ENCODE measurements around the gene ITM2C.

Gene ITM2C, protein sequence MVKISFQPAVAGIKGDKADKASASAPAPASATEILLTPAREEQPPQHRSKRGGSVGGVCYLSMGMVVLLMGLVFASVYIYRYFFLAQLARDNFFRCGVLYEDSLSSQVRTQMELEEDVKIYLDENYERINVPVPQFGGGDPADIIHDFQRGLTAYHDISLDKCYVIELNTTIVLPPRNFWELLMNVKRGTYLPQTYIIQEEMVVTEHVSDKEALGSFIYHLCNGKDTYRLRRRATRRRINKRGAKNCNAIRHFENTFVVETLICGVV

DNA sequence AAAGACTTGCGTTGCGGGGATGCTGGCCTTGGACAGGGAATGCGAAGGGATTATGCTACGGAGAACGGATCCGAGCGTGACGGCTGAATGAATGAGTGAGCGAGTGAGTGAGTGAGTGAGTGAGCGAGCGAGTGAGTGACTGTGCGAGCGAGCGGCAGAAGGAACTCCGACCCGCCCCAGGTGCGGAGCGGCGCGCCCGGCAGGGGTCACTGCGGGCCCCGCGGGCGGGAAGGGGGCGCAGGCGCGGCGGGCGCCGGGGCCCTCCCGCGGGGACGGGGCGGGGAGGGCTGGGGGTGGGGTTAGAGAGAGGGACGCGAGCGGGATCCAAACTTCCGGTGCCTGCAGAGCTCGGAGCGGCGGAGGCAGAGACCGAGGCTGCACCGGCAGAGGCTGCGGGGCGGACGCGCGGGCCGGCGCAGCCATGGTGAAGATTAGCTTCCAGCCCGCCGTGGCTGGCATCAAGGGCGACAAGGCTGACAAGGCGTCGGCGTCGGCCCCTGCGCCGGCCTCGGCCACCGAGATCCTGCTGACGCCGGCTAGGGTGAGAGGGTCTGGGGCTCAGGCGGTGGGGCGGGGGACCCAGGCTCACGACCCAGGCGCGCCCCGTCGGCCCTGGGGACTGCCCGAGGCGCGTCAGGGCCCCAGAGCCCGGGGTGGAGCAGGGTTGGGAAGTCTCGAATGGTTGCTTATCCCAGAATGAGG lies at the start of gene ITM2C:
TSS of gene ITM2C (plus strand) at position 338 of the 702 bp plus-strand sequence. CDS start at position 422, 84 bp downstream.
- peak; percentile 69 for DNase-seq

DNA sequence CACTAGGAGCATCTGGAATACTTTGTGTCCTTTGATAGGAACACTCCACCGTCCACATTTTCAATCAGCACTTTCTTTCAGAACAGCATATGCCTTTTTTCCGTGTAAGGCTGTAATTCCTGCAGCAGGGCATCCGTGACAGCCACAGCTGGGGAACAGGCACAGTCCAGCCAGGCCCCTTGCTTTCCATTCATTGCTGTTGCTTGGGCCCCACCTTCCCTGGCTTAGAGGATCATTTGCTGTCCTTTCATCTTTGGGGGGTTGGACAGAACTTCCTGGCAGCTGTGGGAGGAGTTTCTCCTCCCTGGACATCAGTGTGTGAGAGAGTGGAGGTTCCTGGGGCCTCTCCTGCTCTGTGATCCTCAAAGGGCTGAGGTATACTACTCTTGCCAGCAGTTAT lies 49.7 kb upstream of the ITM2C start:
- no peak for DNase-seq

DNA sequence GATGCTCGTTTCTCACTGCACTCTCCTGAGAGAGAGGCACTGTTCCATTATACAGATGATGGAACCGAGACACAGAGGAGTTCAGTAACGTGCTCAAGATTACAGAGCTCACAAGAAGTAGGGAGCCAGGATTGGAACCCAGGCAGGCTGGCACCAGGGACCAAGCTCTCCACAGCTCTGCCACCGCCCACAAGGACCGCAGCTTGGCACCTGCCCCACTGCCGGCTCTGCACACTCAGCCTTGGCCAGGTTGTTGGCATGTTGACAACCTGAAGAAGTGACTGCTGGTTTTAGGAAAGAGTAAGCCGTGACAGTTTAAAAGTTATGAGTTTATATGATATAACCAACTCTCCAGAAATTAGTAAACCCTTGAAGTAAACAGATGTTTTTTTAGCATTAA lies 48.0 kb upstream of the ITM2C start:
- no peak for DNase-seq

DNA sequence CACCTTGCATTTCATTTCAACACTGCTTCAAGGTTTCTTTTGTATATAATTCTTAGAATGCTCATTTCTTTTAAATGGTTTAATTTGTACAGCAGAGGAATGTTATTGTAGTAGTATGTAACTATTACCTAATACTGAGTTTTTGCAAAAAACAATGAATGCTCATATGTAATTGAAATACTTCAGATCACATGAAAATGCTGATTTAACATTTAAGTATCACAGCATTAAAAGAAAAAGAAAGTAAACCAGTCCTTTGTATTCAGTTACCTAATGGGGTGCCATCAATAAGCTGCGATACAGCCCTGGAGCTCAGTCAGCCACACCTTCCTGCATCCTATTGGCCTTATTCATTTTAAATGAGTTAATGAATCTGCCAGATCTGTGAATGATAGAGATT lies 45.3 kb upstream of the ITM2C start:
- no peak for DNase-seq

DNA sequence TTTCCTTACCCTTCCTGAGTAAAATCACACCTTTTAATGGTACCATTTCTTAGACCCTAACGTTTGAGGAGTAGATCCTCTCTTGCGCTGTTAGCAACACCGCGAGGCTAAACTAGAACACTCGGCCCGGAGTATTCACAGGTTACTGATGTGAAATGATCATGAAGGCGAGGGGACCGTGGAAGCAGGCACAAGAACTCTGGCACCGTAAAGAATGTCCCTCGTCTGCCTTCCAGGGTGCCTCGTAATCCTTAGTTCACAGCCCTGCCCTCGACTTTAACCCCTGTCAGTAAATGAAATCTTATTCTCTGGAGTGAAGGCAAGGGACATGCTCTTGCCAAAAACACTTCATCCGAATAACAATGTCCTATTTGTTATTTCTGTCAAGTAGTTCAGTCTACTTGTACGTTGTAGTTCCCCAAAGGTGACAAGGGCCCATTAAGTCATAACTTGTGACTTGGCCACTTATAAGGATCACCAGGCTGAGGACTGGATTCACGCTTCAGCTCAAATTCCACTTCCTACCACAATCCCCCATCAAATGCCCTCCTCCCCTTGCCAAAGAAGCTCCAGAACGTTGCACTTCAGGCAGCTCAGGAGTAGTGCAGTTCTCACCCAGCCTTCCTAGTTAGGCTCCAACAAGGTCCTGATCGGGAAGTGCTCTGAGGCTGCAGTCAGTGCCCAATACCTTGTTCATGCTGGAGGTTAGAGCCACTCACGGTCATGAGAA lies 43.3 kb upstream of the ITM2C start:
- DNase-seq: no peak

DNA sequence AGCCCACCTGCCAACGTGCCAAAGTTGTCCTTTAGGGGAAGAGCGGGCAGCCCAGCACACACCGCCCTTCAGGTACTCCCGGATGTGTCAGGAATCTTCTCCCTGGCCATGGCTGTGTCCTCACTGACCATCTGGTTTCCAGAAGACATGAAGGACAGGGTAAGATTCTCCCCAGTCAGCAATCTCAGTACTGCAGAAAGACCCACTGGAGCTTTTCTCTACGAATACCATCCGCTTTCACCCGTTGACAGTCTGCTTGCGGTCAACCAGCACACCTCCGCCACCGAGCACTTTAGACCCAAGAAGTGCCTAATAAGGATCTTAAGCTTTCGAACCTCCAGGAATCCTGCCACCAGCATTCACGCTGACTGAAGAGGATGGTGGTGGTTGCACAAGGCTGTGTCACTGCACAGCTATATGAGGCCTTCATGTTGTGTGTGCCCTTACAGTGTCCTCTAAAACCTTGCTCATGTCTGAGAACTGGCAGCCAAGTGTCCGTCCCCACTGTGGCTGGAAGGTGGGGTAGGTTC lies 42.7 kb upstream of the ITM2C start:
- no peak for DNase-seq

DNA sequence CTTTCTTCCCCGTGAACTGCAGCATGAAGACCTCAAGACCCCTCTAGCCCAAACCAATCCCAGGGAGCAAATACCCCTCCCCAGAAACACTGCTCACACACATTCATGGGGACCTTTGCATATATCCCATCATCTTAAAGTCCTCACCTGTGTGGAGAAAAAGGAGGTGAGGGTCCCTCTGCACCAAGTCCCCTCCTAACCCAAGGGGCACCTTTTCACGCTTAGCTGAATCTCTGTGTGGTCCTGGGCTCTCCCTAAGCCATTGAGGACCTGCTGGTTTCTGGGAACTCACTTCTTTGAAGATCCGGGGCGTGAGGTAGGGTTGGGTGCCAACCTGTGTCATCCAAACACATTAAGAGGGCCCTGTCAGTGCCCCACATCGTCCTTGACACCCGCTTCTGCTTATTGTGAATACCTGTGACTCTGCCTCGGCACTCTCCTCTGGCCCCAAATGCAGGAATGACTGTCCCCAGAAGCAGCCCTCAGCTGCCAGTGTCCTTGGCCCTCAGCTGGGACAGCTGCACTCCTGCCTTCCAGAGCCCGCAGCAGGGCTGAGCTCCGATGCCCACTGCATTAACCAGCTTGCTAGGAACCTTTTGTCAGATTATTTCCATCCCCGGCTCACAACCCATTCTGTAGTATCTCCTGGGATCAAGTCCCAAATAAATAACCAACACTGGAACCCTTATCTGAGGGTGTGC lies 41.3 kb upstream of the ITM2C start:
- no peak for DNase-seq

DNA sequence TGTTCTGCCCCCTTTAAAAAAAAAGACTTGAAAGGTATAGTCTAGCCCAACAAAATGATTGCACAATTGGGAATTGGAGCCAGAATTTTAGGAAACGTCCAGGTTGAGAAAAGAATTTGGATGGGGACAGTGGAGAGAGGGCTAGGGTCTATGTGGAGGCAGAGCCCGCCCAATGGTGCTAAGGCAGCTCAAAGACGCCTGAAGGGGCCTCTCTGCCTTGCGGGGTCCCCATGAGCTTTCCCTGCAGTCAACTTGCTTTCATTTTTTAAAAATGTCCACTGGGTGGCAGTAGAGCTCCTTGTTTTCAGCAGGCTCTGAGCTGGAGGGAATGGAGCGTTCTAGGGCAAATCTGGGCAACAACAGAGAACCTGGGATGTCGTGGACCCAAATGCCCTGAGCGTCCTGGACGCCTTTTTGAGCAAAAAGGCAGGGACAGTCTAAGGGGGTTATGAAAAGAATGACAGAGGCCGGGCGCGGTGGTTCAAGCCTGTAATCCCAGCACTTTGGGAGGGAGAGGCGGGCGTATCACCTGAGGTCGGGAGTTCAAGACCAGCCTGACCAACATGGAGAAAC lies 40.2 kb upstream of the ITM2C start:
- peak; percentile 19 for DNase-seq

DNA sequence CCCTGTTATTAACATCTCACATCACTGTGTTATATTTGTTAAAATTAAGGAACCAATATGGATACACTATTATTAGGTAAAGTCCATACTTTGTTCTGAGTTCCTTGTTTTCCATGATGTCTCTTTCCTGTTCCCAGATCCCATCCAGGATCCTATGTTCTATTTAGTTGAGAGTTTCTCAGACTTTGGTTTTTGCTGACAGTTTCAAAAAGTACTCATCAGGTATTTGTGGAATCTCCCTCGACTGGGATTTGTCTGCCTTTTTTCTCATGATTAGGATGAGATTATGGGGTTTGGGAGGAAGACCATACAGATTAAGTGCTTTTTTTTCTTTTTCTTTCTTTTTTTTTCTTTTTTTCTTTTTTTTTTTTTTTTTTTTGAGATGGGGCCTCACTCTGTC lies 39.4 kb upstream of the ITM2C start:
- DNase-seq: no peak

DNA sequence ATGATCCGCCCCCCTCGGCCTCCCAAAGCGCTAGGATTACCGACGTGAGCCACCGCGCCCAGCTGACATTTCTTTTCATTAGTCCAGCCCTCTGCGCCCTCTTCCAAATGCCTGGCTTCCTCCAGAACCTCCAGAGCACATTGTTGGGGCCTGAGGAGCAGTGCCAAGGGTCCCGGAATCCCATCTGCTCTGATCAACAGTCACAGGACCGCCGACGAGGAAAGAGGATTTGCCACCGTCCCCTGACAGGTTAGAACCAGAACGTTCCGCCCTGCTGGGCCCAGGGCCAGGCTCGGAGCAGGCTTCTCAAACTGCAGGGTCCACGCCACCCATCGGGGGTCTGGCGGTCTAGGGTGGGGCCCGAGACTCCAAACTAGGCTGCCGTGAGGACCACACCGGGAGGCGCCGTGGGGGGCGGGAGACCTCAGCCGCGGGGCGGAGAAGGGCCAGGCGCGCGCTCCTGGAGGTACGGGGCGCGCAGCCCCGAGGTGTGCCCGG lies 36.9 kb upstream of the ITM2C start:
- DNase-seq: no peak

DNA sequence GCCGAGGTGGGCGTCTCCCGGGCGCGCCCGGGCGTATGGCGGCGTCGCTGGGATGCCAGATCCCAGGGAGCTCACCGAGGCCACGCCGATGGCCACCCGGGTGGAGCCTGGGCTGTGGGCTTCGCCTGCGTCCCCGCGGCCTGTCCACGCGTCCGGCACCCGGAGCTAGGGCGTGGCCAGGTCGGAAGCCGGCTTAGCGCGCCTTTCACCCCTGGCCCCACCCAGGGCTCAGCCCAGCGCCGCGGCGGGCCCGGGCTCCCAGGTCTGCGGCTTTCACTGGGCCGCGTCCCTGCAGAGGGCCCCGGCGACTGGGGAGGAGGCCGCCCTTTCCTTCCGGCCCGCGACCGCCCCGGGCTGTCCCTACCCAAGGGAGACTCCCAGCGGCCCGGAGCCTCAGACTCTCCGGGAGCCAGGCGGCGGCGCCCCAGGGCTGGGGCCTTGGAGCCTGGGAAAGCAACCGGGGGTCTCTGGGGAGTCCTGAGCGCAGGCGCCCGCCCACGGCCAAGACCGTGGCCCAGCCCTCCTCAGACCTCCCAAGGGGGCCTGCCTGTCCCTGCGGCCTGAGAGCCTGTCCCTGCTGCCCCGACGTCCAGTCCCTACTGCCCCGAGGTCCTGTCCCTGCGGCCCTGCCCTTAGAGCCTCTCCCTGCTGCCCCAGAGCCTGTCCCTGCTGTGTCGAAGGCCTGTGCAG lies 36.3 kb upstream of the ITM2C start:
- DNase-seq: no peak

DNA sequence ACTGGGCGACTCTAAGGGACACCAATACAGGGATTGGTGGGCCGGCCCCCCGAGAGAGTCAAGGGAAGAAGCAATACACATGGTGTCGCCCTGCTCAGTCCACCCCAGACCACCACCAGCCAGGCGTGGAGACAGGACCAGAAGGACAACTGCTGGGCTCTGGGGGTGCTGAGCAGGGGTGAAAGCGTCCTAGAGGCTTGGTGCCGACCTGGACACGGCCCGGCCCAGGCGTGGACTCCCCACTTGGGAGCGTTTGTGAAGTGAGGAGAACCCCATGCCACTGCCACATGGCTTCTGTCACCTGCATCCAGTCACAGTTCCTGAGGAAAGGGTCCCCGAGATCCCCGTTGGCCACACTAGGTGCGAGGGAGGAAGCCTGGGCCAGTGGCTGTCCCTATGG lies 35.4 kb upstream of the ITM2C start:
- DNase-seq: no peak

DNA sequence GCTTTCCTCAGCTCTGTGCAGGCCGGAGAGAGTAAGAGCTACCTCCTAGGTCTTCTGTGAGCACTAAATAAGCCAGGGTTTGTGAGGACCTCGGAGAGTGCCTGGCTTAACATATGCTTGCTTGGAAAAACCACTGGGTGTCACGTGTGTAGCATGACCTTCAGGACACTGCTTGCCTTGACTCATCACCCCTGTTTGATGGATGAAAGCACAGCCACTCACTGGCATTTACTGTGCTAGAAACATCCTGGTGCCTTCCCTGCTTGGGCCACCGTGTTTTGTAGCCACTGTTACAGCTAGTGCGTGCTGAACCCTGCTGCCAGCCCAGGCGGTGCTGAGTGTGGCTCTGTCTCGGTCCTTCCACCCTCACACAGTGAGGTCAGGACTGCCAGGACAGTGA lies 34.8 kb upstream of the ITM2C start:
- DNase-seq: no peak

DNA sequence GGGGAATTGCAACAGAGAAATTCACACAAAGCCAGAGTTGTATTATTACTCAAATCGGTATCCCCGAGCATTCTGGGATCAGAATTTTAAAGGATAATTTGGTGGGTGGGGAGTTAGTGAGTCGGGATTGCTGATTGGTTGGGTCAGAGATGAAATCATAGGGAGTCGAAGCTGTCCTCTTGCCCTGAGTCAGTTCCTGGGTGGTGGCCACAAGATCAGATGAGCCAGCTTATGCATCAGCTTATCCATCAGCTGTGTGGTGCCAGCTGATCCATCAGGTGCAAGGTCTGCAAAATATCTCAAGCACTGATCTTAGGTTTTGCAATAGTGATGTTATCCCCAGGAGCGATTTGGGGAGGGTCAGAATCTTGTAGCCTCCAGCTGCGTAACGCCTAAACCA lies 34.3 kb upstream of the ITM2C start:
- DNase-seq: no peak

DNA sequence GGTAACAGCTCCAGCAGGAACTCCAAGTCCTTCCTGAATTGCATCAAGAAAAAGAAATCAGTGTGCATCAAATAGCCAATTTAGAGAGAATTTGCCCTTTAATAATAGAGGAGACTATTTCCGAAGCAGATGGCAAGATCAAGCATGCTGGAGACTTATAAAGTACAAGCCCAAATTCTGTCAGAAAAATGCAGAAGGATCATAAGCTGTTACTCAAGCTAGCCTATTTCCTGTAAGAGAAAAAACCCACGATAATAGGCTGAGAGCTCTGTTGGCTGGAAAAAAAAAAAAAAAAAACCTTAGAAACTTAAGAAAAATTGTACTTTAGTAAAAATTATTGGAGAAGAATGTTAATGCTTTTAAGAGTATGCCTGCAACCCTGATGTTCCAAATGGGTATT lies 24.4 kb upstream of the ITM2C start:
- DNase-seq: no peak

DNA sequence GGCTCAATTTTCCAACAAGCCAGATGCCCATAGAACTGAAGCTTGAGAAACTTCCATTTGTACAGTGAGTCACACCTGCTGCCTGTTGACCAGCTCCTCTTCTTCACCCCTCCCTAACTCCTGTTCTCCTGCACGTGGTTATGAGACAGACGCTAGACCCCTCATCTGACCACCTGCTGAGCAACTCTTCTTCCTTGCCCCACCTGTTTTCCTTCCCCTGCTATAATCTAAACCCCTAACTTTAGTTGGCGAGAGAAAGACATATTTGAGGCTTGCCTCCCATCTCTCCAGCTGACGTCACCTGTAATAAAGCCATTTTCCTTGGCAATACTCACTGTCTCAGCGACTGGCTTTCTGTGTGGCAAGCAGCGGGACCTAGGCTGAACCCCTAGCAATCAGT lies 22.3 kb upstream of the ITM2C start:
- DNase-seq: no peak

DNA sequence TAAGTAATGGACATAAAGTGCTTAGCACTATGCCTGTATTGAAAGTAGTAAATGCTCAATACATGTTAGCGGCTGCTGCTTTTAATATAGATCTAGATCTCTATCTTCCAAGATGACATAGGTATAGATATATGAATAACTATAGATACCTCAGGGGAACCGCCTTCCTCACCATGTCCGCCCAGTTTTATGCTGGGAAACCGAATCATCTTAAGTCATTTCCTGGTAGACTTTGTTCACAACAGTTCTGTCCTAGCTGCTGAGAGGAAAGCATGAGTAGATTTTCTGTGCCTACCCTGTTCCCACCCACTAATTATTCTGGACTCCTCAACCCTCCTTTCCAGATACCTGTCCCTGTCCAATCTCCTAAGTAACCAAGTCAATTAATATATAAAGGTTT lies 21.6 kb upstream of the ITM2C start:
- no peak for DNase-seq

DNA sequence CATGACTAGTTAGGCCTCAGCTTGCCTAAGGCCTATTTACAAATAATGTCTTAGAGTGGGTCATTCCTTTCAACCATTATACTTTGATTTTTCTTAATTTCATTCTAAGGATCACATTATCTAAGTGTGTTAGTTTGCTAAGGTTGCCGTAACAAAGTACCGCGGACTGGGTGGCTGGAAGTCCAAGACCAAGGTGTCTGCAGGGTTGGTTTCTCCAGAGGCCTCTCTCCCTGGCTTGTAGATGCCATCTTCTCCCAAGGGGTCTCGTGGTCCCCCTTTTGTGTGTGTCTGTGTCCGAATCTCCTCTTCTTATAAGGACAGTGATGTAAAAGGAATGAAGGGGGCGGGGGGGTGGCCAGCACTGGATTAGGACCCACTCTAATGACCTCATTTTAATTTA lies 18.4 kb upstream of the ITM2C start:
- no peak for DNase-seq

DNA sequence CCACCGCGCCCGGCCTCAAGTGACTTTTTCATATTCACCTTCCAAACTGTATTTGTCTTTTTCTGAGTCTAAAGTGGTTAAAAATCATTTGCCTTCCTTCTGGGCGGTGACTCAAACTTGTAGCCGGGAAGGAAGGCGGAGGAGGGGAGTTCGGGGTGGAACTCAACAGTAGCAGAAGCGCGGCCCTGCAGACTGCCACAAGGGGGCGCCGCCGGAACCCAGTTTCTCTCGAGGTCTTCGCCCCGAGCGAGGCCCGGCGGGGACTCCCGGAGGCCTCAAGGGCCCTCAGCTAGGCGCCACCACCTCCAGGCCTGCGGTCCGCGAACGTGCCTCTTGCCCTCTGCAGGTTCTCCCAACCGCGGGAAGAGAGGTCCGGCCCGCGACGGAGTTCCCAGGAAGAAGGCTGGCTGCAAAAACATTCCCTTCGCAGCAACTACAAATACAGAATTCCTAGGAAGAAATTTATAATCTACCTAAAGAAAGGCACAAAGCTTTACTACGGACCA lies 16.8 kb upstream of the ITM2C start:
- no peak for DNase-seq

DNA sequence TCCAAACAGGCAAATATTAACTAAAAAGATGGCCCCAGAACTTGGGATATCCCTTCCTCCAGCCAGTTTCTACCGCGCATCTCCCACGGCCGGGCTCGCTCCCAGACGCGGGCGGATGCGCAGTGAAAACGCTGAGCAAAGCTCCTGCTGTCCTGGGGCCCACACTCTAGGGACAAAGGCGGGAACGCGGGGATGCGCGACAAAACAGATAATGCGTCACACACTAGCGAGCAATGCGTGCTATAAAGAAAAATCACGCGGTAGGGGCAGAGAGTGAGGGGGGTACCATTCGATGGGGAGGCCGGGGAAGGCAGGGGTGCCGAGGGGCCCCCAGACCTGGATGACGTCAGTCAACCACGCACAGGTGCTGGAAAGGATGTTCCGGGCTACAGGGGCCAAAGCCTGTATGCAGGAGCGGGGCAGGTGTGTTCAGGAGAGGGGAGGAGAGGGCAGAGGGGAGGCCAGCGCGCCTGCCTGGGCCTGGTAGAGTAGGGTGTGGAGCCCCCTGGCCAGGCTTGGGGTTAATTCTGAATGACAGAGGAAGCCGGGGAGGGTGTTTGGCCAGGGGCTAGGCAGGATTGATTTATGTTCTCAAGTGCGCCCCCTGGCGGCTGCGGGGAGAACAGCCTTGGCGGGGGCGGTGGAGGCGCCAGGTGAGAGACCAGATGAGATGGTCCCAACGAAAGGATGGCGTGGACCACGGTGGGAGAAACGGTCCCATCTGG lies 14.9 kb upstream of the ITM2C start:
- no peak for DNase-seq

DNA sequence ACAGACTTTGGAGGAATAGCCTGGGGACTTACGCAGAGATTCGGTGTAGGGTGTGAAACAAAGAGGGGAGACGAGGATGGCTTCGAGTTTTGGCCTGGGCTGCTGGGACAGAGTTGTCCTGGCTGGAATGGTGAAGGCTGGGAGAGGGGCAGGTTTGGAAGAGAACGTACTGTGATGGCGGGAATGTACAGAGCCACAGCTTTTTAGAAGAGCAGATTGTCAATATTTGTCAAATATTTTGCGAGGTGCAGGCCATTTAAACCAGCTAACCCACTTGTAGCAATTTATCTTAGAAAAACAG lies 14.4 kb upstream of the ITM2C start:
- DNase-seq: no peak
